Large intestine (tissue), 3 donors: ENCODE data around the gene DHX38. TPM values are rescaled to one million over a fixed set of nuclear protein-coding genes. Genes with fewer than 3 reads are reported as not detected.
A peak's percentile ranks its signal among the peaks of the same experiment; 100 is the strongest.

Experiments used
- DNase-seq, 2 donors: peaks; one replicate each; pipeline versions ENCODE4 v3.0.0 to v3.0.0-alpha.2; 2013
- H3K27ac ChIP-seq: one replicate; pipeline ENCODE4 v1.5.1; 2013; ENCODE audit warnings: low read length
- H3K27me3 ChIP-seq: 2 replicates; pipeline ENCODE4 v1.6.1; 2013; ENCODE audit warnings: low read length; ENCODE audit not compliant: control insufficient read depth, insufficient read depth
- H3K36me3 ChIP-seq: 2 replicates; pipeline ENCODE4 v1.6.1; 2013; ENCODE audit warnings: low read length; ENCODE audit not compliant: control insufficient read depth, insufficient read depth
- H3K4me1 ChIP-seq: one replicate; pipeline ENCODE4 v1.6.1; 2013; ENCODE audit warnings: low read length; ENCODE audit not compliant: control insufficient read depth, insufficient read depth
- H3K4me3 ChIP-seq: one replicate; pipeline ENCODE4 v1.5.1; 2013; ENCODE audit warnings: low read length
- H3K9me3 ChIP-seq: one replicate; pipeline ENCODE4 v1.6.1; 2013; ENCODE audit warnings: mild to moderate bottlenecking, low read depth, low read length, moderate library complexity; ENCODE audit not compliant: control insufficient read depth
- WGBS: methylation state at CpG from one replicate; pipeline ENCODE4 v1.1.5; 2013; ENCODE audit warnings: low lambda C conversion rate; ENCODE audit not compliant: insufficient coverage; 5-methylcytosine and 5-hydroxymethylcytosine counted together
- polyA plus RNA-seq: library from polyadenylated mRNA; unstranded; fragments of 120-200 nt; gene quantifications from one replicate; pipeline ENCODE4 v1.2.1, GENCODE V29; 2013

DHX38 gene
- polyA plus RNA-seq, 1 donor: 60.7 TPM

GRCh38 chr16:72083778-72084404, 9.8 kb upstream of the DHX38 start:
- Histone ChIP-seq H3K36me3 (peaks cover 37% of the 10 kb centered on the region), H3K27me3 (no peaks in the 10 kb centered on the region), H3K9me3 (peaks cover 9% of the 10 kb centered on the region), H3K27ac (no peak overlapping the region), H3K4me3 (no peak overlapping the region), H3K4me1 (no peaks in the 10 kb centered on the region)
- DNase-seq: no peak
- WGBS: no CpG with 5 or more reads among the region's 3 CpGs

- 100% methylated on average over 1 of the region's 10 CpGs for WGBS
- no peak for DNase-seq
- H3K36me3 ChIP-seq: peaks cover 42% of the 10 kb centered on the region
Measured at GRCh38 chr16:72084445-72084844, 9.2 kb upstream of the DHX38 start.

GRCh38 chr16:72085002-72085401, 8.6 kb upstream of the DHX38 start:
- DNase-seq: no peak
- Histone ChIP-seq H3K4me3 (no peak overlapping the region), H3K36me3 (peaks cover 48% of the 10 kb centered on the region), H3K27me3 (no peaks in the 10 kb centered on the region), H3K27ac (no peak overlapping the region), H3K9me3 (peaks cover 9% of the 10 kb centered on the region), H3K4me1 (no peaks in the 10 kb centered on the region)
- WGBS: no CpG with 5 or more reads among the region's 2 CpGs

More at GRCh38 chr16:72084445-72084844, 9.2 kb upstream of the DHX38 start:
- H3K27me3 ChIP-seq: no peaks in the 10 kb centered on the region
- H3K9me3 ChIP-seq: peaks cover 9% of the 10 kb centered on the region
- no peaks in the 10 kb centered on the region for H3K4me1 ChIP-seq
- no peak overlapping the region for H3K27ac ChIP-seq
- H3K4me3 ChIP-seq: no peak overlapping the region

GRCh38 chr16:72091217-72091616, 2.4 kb upstream of the DHX38 start:
- Histone ChIP-seq H3K4me3 (no peak overlapping the region), H3K27me3 (no peaks in the 10 kb centered on the region), H3K36me3 (peaks cover 38% of the 10 kb centered on the region), H3K27ac (peak overlapping the region; percentile 15), H3K4me1 (peaks cover 8% of the 10 kb centered on the region), H3K9me3 (no peaks in the 10 kb centered on the region)
- peak; percentile 20 to 63 for DNase-seq
- no CpG with 5 or more reads among the region's 3 CpGs for WGBS

- peaks cover 42% of the 10 kb centered on the region for H3K36me3 ChIP-seq
- no peaks in the 10 kb centered on the region for H3K27me3 ChIP-seq
- H3K4me1 ChIP-seq: peaks cover 8% of the 10 kb centered on the region
- no peaks in the 10 kb centered on the region for H3K9me3 ChIP-seq
- H3K4me3 ChIP-seq: peak overlapping the region; percentile 97
- peak in 1 of 2 donors; percentile 44 for DNase-seq
- WGBS: no CpG with 5 or more reads among the region's 22 CpGs
- peak overlapping the region; percentile 86 for H3K27ac ChIP-seq
Measured at GRCh38 chr16:72092832-72093447, 707 bp upstream of the DHX38 start.

GRCh38 chr16:72094266-72094610, 591 bp downstream of the DHX38 start:
- peak in 1 of 2 donors; percentile 6 for DNase-seq
- no peaks in the 10 kb centered on the region for H3K9me3 ChIP-seq
- no CpG with 5 or more reads among the region's 11 CpGs for WGBS
- H3K27ac ChIP-seq: peak overlapping the region; percentile 85
- peaks cover 8% of the 10 kb centered on the region for H3K4me1 ChIP-seq
- H3K36me3 ChIP-seq: peaks cover 43% of the 10 kb centered on the region
- H3K27me3 ChIP-seq: no peaks in the 10 kb centered on the region
- peak overlapping the region; percentile 97 for H3K4me3 ChIP-seq

GRCh38 chr16:72098936-72099335, 5.3 kb downstream of the DHX38 start:
- Histone ChIP-seq H3K4me3 (no peak overlapping the region), H3K9me3 (no peaks in the 10 kb centered on the region), H3K27ac (no peak overlapping the region), H3K36me3 (peaks cover 76% of the 10 kb centered on the region), H3K27me3 (no peaks in the 10 kb centered on the region), H3K4me1 (peaks cover 6% of the 10 kb centered on the region)
- DNase-seq: no peak
- no CpG with 5 or more reads among the region's 15 CpGs for WGBS

- Histone ChIP-seq H3K4me1 (peaks cover 6% of the 10 kb centered on the region), H3K36me3 (peaks cover 80% of the 10 kb centered on the region), H3K9me3 (no peaks in the 10 kb centered on the region), H3K27me3 (no peaks in the 10 kb centered on the region), H3K4me3 (no peak overlapping the region), H3K27ac (no peak overlapping the region)
- WGBS: no CpG with 5 or more reads among the region's 12 CpGs
- DNase-seq: peak; percentile 33 to 41
Measured at GRCh38 chr16:72099377-72099818, 5.8 kb downstream of the DHX38 start.

- no peaks in the 10 kb centered on the region for H3K27me3 ChIP-seq
- H3K27ac ChIP-seq: no peak overlapping the region
- no peak overlapping the region for H3K4me3 ChIP-seq
- WGBS: 100% methylated on average over 1 of the region's 10 CpGs
- no peaks in the 10 kb centered on the region for H3K4me1 ChIP-seq
- DNase-seq: no peak
- H3K9me3 ChIP-seq: no peaks in the 10 kb centered on the region
- peaks cover 96% of the 10 kb centered on the region for H3K36me3 ChIP-seq
Measured at GRCh38 chr16:72101195-72101594, 7.5 kb downstream of the DHX38 start.

GRCh38 chr16:72104905-72105304, 11.3 kb downstream of the DHX38 start:
- Histone ChIP-seq H3K27ac (no peak overlapping the region), H3K9me3 (no peaks in the 10 kb centered on the region), H3K4me1 (no peaks in the 10 kb centered on the region), H3K36me3 (peaks cover 97% of the 10 kb centered on the region), H3K4me3 (no peak overlapping the region), H3K27me3 (no peaks in the 10 kb centered on the region)
- no CpG with 5 or more reads among the region's 9 CpGs for WGBS
- no peak for DNase-seq

- Histone ChIP-seq H3K4me3 (no peak overlapping the region), H3K36me3 (peaks cover 97% of the 10 kb centered on the region), H3K4me1 (no peaks in the 10 kb centered on the region), H3K27me3 (no peaks in the 10 kb centered on the region), H3K9me3 (peaks cover 3% of the 10 kb centered on the region), H3K27ac (no peak overlapping the region)
- WGBS: no CpG with 5 or more reads among the region's 12 CpGs
- DNase-seq: no peak
Measured at GRCh38 chr16:72105978-72106377, 12.3 kb downstream of the DHX38 start.
